CD4-positive, alpha-beta T cell treated with Interleukin-6 for 4 hours (primary cell): Measurements from ENCODE around the gene SLC7A9.
"Not testable (repeated sequence)": the region's sequence is repeated elsewhere in the genome, so short reads cannot be mapped to it uniquely, and the experiment has no call there.

ENCODE experiments used
- DNase-seq: peaks from one replicate; pipeline ENCODE4 v3.0.0-alpha.2; 2020; ENCODE audit warnings: mixed read lengths

Gene SLC7A9

DNA sequence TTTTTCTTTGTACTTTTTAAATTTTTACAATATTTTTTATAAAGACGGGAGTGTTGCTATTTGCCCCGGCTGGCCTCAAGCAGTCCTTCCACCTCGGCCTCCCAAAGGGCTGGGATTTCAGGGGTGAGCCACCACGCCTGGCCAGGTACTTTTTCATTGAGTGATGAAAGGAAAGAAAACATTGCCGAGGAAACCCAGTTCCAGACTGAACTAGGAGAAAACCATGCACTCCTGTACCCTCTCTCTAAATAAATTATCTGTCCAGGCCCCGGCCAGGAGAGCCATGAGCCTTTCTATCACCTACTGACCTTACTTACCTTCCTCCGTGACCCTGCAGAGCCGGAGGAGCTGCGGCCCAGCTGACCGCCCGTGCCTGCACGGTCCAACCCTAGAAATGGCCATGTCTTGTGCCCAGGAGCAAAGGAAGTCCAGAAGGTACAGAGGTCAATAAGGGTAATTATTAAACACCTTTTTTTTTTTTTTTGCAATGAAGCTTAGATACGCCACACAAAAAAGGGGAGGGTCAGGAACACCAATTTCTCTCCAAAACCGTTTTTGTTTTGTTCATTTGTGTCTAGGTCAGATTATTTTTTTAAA is at the start of gene SLC7A9:
TSS of gene SLC7A9 (minus strand) at position 399 of the 597 bp plus-strand sequence. CDS start 1,233 bp downstream, outside the sequence.
- no peak for DNase-seq

DNA sequence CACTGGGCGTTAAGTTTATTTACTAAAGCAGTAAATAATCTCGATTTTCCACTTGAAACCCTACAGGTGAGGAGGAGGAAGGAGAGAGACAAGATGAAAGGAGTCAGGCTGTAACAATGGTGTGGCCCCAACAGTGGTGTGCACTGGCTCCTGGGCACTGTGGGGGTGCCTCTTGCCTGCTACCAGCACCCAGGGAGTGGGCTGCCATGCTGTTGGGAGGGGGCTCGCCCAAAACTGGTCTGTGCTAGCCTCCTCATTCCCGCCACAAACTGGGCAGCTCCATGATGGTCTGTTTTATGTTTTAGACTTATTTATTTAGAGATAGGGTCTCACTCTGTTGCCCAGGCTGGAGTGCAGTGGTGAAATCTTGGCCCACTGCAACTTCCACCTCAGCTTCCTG is 49.8 kb upstream of the SLC7A9 start:
- no peak for DNase-seq

DNA sequence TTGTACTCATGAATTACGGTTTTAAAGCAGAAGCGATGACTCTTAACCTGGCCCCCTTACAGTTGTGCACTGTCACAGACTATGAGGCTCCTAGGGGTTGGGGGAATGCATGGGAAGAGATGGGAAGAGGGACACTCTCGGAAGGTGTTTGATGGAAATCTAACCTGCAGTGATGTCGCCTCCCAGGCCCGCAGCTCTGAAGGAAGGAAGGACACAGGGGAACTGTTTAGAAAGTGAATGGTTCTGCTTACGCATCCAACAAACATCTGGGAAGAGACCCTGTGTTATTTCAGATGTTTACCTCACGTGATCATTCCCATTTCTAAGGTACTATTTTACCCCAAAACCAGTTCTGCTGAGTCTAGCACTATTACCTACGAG is 48.0 kb upstream of the SLC7A9 start:
- no peak for DNase-seq

DNA sequence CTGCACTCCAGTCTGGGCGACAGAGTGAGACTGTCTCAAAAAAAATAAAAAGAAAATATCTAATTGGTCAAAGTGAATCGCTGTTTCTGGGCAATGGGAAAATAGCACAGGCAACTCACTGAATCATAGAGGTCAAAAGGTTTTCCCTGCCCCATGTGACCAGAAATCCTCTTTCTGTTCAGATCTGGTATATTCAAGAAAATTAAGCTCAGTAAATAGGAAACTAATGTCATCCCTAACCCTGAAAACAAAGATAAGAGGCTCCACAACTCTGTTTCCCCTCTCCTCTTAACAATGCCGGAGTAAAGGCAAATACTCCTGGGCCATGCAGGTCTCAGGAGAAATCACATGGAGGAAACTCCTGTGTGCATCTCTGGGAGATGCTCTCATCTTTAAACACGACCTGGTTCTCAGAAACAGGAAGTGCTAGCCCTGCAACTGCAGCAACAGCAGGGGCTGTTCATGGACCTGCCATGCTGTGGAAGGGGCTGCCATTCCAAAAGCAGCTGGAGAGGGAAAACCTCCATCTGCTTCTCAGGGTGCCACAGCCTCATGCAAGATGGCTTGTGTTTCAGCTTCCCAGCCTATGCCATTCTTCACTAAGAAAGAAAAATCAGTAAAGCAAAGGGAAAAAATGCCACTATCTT is 47.5 kb upstream of the SLC7A9 start:
- DNase-seq = no peak

DNA sequence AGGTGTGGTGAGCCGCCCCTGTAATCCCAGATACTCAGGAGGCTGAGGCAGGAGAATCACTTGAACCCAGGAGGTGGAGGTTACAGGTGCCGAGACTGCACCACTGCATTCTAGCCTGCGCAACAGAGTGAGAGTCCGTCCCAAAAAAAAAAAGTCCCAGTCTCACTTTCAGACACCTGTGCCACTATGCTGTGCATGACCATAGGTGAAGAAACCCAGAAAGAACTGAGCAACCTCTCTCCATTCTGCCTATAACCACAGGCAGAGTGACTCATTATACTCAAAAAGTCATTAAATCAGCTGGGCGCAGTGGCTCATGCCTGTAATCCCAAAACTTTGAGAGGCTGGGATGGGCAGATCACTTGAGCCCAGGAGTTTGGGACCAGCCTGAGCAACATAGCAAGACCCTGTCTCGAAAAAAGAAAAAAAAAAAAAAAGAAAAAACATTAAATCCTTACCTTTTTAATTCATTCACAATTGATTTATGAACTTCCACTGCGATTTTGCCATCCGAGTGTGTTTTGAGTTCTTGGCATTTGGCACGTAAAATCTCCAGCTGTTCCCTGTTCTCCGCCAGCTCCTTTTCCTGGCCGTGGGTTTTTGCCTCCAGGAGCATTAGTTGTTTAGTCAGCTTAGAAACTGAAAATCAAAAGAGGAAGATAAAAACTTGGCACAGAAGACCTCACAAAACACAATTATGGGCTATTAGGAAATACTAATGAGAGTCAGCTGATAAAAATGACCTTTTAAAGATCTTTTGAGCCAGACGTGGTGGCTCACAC is 45.5 kb upstream of the SLC7A9 start:
- DNase-seq = no peak

DNA sequence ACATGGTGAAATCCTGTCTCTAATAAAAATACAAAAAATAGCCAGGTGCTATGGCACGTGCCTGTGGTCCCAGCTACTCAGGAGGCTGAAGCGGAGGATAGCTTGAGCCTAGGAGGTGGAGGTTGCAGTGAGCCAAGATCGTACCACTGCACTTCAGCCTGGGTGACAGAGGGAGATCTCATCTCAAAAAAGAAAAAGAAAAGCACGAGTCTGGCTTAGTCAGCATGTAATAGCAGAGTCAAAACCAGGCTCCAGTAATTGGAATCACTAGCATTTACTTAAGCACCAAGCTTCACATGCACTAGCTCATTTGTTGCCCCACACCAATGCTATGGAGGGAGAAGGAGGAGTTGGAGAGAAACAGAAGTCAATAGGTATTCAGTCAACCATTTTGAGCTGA is 41.9 kb upstream of the SLC7A9 start:
- no peak for DNase-seq

DNA sequence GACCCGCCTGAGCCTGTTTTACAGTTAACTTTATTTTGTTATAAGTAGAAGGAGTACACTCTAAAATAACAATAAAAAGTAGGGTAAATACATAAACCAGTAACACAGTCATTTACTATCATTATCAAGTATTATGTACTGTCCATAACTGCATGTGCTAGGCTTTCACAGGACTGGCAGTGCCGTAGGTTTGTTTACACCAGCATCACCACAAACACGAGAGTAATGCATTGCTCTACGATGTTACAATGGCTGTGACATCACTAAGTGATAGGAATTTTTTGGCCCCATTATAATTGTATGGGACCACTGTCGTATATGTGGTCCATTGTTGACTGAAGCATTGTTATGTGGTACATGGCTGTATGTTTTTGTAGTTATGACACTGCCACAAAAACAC is 41.3 kb upstream of the SLC7A9 start:
- DNase-seq = no peak

DNA sequence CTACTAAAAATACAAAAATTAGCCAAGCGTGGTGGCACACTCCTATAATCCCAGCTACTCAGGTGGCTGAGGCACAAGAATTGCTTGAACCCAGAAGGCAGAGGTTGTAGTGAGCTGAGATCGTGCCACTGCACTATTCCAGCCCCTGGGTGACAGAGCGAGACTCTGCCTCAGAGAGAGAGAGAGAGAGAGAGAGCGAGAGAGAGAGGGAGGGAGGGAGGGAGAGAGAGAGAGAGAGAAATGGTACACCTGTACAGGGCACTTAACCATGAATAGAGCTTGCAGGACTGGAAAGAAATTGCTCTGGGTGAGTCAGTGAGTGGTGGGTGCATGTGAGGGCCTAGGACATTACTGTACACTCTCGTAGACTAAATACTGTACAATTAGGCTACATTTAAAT is 40.5 kb upstream of the SLC7A9 start:
- no peak for DNase-seq

DNA sequence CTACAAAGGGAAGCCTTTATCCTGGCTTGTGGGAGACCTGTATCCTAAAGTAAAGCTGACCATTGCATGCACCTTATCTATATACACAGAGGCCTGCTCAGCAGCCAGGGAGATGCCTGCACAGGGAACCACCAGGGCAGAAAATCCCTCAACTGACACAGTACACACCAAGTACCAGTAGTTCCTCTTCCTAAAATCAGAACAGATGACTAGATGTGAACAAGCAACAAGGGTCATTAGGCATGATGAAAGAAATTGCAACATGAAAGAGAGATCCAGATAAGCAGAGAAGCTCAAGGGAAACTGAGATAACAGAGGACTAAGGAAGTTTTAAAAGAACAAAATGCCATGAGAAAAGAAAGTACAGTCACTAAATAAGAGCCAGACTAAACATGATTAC is 39.7 kb upstream of the SLC7A9 start:
- no peak for DNase-seq

DNA sequence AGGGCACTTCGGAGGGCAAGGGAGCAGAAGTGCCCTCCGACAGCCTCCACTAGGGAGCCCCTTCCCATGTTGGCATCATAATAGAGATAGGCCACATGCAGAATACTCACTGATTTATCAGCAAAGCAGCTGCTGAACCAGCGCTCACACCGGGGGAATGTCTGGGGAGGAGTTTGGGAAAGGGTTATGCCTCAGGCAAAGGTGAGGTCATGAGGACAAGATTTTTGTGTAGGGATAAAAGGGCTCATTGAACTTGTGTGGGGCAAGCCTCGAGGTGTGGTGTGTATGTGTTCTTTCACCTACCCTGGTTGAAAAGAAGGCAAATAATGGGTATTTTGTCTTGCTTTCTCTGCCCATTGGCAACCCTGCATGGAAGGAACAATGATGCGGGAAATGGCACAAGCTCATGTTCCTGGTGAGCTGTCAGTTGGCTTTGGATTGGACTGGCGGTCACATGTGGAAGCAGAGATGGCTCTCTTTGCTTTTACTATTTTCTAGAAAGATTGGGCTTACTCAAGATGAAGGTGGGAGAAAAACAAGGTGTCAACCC is 39.1 kb upstream of the SLC7A9 start:
- no peak for DNase-seq

DNA sequence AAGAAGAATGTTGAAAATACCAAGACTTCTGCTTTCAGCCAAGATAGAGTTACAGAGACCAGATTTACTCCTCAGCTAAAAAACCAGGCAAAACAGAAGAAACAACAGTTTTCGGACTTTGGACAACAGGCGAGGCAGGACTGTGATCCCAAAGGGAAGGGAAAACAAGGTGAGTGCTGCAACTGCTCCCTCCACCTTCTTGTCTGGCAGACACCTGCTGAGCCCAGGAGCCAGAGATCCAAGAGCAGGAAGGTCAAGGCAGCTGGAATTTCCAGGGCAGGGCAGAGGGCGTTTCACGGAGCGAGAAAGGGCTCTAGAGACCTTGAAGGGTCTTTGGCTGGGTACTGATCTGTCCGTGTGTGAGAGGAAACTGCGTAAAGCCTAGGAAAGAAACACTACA is 32.9 kb upstream of the SLC7A9 start:
- DNase-seq = no peak

DNA sequence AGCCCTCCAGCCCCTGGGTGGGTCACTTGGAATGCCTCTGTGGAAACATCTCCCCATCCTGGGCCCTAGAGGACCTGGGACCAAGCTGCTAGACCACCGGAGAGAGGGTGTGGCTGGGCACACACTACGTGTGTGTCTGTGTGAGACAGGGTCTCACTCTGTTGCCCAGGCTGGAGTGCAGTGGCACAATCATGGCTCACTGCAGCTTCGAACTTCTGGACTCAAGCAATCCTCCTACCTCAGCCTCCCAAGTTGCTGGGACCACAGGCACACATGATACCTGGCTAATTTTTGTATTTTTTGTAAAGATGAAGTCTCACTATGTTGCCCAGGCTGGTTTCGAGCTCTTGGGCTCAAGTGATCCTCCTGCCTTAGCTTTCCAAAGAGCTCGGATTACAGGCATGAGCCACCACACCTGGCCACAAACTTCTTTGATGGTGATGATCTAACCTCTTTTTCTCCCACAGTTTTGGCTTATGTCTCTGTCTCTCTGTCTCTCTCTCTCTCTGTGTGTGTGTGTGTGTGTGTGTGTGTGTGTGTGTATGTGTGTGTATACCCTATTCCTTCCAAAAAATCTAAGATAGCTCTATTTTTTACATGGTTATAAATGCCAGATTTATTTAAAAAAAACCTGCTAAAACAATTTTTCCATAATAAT is 32.1 kb upstream of the SLC7A9 start:
- no peak for DNase-seq

DNA sequence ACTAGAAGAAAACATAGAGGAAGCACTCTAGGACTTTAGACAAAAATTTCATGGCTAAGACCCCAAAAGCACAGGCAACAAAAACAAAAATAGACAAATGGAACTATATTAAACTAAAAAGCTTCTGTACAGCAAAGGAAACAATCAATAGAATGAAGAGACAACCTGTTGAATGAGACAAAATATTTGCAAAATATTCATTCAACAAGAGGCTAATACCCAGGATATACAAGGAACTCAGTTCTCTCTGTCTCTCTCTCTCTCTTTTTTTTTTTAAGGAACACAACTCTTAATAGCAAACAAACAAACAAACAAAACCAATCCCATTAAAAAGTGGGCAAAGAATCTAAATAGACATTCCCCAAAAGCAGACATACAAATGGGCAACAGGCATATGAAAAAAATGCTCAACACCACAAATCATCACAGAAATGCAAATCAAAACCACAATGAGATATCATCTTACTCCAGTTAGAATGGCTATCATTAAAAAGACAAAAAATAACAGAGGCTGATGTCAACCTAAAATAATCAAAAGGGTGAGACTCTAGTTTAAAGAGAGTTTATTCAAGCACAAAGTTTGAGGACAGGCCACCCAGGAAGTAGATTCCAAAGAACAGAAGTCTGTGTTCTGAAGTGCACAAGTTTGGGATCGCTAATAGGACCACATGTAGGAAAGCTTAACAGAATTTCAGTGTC is 27.1 kb upstream of the SLC7A9 start:
- no peak for DNase-seq

DNA sequence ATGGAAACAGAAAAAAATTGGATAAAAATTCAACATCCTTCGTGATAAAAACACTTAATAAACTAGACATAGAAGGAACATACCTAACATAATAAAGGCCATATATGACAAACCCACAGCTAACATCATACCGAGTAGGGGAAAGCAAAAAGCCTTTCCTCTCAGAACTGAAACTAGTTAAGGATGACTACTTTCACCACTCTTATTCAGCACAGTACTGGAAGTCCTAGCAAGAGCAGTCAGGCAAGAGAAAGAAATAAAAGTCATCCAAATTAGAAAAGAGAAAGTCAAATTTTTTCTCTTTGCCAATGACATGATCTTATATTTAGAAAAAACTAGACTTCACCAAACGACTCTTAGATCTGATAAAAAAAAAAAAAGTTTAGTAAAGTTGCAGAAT is 25.8 kb upstream of the SLC7A9 start:
- DNase-seq = no peak

DNA sequence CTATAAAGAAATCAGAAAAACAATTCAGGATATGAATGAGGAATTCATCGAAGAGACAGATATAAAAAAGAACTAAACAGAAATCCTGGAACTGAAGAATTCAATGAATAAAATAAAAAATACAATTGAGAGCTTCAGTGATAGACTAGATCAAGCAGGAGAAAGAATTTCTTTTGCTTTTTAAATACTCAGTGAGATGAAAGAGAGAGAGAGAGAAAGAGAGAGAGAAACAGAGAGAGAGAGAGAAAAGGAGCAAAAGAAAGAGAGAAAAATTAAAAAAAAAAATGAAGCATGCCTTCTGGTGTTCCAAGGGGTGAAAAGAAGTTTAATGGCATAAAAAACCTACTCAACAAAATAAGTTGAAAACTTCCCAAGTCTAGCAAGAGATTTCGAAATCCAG is 22.0 kb upstream of the SLC7A9 start:
- no peak for DNase-seq

DNA sequence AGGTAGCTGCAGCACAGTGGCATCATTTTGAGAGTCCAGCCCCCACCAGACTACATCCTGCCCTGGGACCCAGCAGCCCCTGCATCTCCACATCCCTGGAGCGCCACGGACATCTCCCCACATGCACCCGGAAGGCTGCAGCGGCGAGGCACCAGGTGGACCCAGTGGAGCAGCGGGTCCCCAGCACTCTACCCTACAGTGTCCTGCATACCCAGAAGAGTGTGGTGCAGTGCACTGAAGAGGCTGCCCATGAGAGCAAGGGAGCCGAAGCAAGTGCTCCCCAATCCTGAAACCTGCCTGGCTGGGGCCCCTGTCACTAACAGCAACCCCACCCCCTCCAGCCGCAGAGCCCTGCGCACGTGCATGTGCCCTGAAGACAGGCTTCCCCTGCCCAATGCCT is 21.3 kb upstream of the SLC7A9 start:
- no peak for DNase-seq

DNA sequence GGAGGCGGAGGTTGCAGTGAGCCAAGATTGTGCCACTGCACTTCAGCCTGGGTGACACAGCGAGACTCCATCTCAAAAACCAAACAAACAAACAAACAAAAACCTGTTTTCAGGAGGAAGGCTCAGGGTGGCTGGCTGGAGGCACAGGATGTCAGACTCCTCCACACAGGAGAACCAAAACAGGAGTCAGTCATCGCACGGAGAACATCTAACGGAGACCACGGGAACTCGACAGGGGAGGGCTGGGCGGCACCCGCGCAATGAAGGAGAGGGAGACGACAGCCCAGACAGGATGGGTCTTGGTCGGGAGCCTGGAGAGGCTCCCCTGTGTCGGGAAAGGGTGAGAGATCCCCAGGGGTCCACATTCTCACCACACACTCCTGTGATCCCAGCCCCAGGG is 20.8 kb upstream of the SLC7A9 start:
- no peak for DNase-seq

DNA sequence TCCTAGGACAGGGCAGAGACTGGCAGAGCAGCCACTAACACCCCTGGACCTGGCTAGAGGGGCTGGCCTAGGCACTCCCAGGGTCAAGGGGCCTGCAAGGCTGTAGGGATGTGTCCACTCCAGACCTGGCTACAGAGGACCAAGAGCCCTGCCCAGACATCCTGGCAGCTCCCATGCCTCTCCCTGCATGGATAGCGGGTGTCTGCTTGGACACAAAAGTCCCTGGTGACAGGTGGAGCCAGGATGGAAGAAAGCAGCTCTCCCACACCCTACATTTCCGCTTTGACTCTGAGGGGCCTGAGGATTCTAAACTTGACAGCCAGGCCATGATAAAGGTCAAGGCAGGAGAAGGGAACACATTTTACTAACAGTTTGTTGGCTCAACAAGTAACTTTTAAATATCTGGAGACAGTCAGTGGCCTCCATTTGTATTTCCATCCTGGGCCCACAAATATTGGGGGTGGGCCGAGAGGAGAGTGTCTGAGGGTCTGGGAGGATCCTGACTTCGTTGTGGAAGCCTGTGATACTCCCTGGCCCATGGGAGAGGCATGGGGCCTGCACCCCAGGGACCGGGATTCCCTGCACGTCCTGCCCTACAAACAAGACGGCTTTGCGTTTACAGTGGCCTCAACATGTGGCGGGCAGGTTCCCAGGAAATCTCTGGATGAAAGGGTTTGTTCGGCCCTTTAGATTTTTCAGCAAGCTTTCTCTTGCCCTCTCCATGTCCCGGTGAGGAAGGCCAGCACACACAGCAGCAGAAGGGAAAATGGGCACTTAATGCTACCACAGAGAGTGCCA is 19.8 kb upstream of the SLC7A9 start:
- no peak for DNase-seq

DNA sequence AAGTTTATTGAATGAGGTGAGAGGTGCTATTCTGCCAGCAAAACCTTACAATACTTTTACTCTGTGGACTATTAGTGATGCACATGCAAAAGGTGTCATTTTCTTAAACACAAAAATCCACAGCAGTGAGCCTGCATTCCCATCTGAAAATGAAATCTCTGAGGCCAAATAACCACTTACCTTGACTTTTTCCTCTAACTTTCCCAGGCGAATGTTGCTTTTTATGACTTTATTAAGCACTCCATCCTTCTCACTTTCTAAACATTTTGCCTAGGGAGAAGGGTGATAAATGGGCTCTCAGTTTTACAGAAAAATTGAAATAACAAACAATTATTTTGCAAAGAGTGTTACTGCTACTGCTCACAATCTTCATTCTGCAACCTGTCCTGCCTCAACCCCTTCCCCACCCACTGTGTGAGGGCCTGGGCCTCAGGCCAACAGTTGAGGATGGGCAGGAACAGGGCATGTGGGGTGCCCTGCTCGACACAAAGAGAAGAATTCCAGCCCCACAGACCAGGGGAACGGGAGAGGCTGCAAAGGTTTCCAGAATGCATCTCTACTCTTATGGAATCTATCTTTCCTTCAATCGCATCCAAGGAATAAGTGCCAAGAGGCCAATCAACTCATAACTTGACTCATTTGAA is 18.1 kb upstream of the SLC7A9 start:
- DNase-seq = no peak

DNA sequence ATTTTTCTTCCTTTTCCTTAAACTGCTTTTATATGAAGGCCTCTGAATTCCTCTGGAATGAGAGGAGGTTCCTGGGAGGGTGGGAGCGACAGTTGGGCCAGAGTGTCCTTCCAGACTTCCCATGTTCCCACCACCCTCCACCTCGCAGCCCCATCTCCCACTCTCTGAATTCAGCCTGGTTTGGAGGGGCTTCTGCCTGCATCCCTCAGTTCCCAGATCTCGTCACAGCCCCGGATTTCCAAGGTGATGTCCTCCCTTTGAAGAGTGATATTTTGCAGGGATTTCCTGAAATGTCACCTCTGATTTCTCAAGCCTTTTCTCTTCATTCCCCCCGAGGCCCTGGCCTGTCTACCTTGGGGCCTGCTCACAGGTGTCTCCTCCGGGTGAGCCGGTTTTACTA is 16.7 kb upstream of the SLC7A9 start:
- no peak for DNase-seq

DNA sequence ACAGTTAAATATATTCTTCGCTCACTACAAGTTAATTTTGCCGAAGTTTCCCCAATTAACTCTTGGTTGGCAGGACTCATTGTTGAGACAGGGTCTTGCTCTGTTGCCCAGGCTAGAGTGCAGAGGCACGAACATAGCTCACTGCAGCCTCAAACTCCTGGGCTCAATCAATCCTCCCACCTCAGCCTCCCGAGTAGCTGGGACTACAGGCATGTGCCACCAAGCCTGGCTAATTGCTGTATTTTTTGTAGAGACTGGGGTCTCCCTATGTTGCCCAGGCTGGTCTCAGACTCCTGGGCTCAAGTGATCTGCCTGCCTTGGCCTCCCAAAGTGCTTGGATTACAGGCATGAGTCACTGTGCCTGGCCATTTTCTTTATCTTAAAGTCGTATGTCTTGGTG is 15.7 kb upstream of the SLC7A9 start:
- DNase-seq = not testable (repeated sequence)

DNA sequence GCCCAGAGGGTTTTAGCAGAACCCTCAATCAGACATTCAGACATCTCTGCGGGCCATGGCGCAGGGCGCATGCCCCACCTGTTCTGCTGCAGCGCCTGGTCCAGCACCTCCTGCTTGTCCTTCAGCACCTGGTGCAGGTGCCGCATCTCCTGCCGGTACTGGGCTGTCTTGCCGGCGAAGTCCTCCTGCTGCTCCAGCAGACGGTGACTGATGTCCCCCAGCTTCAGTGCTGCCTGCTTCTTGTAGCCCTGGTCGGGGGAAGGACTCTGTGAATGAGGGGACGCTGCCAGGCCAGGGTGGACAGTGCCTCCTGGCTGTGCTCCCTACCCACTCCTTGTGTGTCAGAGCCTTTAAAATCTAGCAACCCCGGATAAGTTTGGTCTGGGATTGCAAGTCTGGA is 12.2 kb upstream of the SLC7A9 start:
- DNase-seq = no peak
